GM19463 (cell line): ENCODE data around the gene LSR.
"Not testable (repeated sequence)": the region's sequence is repeated elsewhere in the genome, so short reads cannot be mapped to it uniquely, and the experiment has no call there.

Experiments
- ATAC-seq: cut with Tn5 transposase; IDR thresholded peaks from one replicate; pipeline ENCODE4 v1.9.1; 2021; ENCODE audit warnings: mild to moderate bottlenecking, moderate library complexity; ENCODE audit not compliant: unreplicated experiment

The LSR gene

DNA sequence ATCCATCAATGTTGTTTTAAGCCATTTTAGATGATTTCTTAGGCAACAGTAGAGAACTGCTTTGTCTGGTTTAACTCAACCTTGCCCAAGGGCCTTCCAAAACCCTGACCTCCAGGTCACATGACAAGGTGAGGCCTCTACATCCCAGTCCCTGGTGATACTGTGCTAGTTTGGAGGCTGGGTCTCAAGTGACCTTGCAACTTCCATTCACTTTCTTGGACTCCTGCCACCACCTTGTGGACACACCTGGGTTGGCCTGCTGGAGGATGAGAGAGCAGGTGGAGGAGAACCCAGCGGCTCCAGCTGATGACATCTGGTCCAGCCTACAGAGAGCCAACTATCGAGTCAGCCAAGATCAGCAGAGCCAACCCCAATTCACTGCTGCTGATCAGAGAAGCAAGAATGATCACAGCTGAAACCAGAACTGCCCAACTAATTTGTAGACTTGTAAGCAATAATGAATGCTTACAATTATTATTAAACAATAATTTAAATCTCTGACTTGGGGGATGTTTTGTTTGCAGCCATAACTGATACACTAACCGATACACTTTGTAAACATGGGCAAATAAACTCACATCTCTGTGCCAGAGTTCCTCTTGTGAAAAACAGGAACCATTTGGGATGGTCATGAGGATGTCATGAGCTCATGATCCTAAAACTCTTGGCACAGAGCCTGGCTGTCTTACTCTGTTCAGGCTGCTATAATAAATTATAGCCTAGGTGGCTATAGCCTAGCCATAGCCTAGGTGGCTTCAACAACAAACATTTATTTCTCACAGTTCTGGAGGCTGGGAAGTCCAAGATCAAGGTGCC is 31.8 kb upstream of the LSR start:
- no peak for ATAC-seq

DNA sequence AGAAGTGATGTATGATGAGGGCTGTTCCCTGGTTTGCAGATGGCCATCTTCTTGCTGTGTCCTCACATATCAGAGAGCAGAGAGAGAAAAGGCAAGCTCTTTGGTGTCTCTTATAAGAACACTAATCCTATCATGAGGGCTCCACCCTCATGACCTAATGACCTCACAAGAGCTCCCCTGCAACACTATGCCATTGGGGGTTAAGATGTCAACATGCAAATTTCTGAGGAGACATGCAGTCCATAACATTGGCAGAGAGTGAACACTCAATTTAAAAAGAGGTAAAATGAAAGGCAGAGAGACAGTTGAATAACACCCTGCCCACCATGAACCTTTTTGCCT is 31.2 kb upstream of the LSR start:
- no peak for ATAC-seq

DNA sequence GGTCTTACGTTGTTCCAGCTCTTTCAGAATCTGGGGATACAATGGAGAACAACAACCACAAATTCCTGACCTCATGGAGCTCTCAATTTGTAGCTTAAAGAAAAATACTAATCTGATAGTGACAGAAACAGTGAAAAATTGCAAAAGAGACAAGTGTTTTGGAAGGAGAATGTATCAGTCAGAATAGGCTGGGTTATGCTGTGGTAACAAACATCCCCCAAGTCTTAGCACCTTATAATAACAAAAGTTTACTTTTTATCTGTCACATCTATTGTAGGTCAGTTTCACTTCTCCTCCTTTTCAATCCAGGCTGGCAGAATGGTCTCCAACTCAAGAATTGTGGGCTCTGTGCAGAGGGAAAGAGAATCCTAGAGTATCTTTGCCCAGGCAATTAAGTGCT is 29.8 kb upstream of the LSR start:
- ATAC-seq, result no peak

DNA sequence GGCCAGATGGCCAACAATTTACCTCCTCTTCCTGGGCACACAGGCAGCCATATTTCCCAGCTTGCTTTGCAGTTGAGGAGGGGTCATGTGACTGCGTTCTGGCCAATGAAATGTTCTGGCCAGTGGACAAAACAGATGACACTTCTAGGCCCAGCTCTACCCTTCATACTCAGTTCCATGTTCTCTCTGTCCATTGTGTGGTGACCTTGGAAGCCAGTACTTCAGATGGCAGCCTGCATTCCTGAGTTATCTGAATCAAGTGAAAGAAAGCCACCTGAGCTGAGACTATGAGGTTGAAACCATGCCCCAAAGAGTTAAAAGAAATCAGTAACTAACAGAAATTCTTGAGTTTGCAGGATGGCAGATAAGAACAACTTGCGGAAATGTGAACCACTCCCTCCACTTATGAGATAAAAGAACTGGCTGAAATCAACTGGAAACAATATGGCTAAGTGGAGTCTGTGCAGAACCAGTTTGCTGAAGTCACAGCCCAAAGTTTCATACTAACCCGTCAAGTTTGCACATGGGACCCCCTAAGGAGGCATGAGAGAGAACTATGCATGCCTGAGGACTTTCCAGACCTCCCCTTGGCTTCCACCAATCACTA is 28.4 kb upstream of the LSR start:
- ATAC-seq, result no peak

DNA sequence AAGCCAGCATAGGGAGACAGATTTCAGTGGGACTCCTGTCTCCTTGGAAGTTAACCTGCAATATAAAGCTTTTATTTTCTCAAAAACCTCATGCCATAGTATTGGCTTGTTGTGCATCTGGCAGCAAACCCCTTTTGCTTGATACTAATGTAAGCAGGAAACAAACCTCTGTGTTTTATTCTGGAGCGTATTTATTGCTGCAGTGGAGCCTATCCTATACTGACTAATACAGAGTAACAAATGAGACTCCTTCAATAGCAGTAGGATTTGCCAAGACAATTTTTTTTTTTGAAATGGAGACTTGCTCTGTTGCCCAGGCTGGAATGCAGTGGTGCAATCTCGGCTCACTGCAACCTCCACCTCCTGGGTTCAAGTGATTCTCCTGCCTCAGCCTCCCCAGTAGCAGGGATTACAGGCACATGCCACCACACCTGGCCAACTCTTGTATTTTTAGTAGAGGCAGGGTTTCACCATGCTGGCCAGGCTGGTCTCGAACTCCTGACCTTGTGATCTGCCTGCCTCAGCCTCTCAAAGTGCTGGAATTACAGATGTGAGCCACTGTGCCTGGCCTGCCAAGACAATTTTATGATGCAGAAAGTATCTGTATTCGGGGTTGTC is 27.7 kb upstream of the LSR start:
- ATAC-seq, result not testable (repeated sequence)

DNA sequence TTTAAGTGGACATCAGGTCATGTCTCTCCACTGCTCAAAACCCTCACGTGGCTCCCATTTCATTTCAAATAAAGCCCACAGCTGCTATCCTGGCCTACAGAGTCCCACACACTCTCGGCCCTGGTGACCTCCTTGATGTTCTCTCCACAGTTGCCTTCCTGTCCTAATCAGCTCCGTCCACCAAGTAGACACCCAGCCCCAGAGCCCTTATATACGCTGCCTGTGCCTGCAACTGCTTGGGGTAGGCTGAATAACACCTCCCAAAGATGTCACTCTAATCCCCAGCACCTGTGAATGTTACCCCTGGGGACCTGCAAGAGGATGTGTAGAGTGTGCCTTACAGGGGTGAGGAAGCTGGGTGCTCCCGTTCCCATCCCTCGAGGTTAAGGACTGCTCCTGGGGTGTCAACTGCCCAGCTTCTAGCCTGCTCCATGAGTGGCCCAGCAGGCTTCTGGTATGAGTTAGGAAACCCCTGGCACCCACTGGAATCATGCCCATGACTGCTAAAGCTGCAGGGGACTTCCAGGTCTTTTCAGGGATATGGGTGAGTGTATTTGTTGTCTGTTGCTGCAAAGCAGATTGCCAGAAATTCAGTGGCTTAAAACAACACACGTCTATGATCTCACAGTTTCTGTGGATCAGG is 26.3 kb upstream of the LSR start:
- no peak for ATAC-seq

DNA sequence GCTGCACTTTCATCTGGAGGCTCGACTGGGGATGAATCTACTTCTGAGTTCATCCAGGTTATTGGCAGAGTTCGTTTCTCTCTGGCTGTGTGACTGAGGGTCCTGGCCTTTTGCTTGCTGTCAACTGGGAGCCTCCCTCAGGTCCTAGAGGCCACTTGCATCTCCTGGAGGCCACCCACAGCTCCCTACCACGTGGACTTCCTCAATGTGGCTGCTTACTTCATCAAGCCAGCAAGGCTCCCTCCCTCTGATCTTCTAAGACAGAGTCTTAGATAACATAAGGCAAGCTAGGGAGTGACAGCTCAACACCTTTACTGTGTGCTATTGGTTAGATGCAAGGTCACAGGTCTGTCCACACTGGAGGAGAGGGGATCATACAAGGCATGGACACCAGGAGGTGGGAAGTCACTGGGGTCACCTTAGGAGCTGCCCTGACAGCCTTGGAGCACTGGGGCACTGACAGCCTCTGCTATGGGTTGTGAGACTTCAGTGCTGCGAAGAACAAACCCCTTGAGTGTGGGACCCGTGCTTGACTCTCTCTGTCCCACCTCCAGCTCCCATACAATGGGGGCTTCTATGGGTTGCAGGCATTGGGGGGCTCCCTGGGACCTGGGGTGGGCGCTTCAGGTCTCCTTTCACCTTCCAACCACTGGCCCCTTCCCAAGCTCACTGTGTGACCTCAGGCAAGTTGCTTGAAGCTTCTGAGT is 25.6 kb upstream of the LSR start:
- no peak for ATAC-seq

DNA sequence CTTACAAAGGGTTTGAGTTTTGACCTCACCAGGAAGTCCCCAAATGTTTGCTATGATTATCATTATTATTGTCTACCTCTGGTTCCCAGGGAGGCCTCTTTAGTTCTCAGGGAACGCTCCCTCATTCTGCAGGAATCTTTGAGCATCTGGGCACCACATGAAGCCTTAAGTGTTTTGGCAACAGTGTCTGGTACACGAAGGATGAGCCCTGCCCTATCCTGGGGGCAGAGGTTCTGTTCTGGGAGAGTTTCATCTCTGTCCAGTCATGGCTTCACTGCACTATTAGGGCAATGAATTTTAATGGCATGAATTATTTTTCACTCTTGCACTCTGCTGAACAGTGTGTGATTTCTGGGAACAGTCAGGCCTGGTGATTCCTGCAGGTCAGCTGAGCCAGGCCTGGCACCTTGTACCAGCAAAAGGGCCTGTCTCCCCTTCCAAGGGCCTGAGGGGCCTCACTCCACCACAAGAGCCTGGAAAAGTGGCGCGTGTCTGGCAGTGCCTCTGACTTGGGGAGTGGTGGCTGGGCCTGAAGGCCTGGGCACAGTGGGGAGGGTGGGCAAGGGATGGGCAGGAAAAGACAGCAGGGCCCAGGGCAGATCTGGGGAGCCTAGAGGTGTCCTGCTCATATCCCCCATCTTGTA is 24.8 kb upstream of the LSR start:
- no peak for ATAC-seq

DNA sequence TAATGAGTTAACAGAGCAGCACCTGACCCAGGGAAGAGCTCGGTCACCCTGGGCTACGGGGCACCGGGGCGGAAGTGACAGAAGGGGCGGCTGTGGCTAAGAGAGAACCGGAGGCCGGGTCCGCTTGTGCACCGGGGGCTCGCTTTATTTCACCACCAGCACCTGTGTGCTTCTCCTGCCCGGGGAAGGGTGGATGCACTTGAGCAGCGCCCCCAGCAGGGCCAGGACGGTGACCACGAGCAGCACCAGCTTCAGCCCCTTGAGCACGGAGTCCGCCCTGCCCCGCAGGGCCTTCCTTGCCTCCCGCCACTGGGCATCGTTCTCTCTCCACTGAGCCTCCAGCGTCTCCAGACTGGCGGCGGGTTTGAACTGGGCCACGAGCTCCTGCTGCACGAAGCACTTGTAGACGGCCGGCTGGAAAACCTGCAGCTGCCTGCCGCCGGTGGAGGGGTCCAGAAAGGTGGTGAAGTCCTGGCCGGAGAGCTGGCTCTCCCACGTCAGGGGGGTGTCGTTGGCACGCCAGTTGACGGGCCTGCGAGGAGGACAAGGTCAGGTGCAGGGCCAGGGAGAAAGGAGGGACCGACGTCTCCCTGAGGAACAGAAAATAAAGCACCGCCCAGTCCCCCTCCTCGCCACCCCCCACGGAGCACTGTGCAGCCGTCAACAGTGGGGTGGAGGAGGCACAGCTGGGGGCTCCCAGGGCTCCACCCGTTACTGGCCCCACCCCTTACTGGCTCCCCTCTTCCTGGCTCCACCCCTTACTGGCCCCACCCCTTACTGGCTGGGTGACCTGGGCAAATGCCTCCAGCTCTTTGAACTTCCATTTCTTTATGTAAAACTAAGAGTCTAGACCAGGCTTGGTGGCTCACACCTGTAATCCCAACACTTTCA is 23.9 kb upstream of the LSR start:
- no peak for ATAC-seq

DNA sequence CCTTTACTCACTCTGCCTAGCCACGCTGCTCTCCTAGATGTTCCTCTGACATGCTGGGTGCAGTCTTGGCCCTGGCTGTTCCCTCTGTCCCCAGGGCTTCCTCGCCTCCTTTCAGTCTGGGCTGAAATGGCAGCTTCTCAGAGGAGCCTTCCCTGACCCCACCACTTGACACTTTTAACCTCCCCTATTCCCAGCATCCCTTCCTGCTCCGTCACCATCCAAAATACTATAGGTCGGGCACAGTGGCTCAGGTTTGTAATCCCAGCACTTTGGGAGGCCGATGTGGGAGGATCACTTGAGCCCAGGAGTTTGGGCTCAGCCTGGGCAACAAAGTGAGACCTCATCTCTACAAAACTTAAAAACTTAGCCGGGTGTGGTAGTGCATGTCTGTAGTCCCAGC is 22.9 kb upstream of the LSR start:
- no peak for ATAC-seq

DNA sequence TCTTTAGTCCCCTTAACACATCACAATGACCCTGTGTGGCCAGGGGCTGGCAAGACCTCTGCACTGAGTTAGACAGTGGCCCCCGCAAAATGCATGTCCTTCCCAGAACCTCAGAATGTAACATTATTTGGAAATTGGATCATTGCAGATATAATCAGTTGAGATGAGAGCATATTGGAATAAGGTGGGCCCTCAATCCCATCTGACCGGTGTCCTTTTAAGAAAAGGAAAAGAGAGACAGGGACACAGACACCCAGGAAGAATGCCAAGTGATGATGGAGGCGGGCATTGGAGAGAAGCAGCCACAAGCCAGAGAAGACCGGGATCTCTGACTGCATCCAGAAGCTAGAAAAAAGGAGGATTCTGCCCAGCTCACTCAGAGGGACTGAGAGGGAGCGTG is 22.1 kb upstream of the LSR start:
- ATAC-seq, result no peak

DNA sequence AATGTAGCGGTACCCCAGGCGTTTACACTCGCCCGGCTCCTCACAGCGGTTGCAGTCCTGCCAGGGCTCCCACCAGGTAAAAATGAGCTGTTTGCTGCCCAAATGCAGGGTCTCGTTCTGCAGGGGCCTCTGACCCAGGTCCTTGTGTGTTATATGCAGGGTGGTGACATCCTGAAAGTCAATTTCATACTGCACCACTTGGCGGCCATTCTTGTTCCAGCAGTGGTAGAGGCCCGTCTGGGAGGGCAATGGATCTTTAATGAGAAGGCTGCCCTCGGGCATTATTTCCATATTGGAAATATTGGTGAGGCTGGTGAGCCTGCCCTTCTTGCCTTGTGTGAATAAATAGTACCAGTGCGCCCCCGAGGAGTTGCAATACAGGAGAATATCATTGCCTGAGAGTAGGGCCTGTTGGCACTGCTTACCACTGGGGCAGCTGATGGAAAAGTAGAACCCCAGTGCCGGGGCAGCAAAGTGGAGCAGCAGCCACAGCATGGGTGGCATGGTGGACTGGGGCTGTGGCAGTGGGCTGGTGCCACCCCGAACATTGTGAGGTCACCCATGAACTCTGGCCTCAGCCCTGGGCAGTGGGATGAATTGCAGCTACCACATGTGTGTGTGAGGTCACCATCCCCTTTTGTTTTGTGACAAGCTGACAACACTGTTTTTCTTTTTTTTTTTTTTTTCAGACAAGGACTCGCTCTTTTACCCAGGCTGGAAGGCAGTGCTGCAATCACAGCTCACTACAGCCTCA is 20.4 kb upstream of the LSR start, which contains the start of gene FAM187B:
Gene FAM187B, minus strand, starts transcription at position 563 of the 754 bp plus-strand sequence. Its CDS starts 59 bp downstream, at position 504.
- no peak for ATAC-seq

DNA sequence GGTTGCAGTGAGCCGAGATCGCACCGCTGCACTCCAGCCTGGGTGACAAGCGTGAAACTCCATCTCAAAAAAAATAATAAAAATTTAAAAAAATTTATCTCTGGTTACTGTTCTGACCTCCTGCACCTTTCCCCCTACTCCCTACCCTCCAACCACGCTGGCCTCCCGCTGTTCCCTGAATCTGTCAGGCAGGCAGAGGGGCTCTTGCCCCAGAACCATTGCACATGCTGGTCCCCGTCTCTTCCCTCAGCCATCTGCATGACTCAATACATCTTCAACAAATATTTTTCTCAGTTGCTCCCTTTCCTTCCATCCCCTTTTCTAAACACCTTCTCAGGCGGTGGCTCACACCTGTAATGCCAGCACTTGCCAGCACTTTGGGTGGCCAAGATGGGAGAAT is 19.2 kb upstream of the LSR start:
- no peak for ATAC-seq

DNA sequence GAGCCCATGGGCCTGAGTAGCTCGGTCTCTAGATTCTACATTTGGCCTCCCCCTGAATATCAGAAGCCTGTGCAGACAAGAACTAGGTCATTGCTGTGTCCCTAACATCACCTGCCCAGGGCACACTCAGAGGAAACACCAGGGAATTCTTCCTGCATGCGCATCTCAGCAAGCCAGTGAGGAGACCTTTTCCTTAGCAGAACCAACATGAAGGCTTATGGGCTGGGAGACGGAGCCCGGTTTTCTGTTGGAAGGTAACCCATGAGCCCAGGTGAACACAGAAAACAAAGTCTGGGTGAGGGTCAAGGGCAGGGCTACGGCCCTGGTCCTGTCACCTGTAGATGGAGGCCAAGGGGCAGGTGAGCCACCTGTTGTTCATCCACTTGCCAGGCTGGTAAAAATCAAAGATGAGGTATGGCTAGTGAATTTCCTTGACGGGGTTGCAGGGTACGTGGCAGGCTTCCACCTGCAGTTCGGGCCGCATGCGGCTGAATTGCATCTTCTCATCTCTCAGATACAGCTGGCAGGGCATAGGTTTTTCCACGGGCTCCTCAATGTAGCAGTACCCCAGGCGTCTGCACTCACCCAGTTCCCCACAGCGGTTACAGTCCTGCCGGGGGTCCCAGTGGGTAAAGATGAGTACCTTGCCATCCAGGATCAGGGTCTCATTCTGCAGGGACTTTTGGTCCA is 16.7 kb upstream of the LSR start:
- ATAC-seq, result no peak

DNA sequence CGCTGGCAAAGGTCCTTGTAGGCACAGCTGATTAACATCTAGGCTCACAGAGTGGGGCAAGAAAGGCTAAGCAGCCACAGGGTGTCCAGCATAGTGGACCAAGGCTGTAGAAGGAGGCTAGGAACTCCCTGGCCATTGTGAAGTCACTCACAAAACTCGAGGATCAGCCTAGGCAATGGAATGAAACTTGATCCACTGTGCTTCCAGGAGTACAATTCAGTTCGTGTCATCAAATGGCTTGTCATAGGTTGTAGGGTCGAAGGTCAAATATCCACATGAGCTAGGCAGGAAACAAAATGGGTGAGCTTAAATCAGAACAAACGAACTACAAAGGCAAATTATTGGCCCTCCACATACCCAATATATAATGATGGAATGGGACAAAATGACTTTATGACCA is 15.9 kb upstream of the LSR start:
- ATAC-seq, result no peak

DNA sequence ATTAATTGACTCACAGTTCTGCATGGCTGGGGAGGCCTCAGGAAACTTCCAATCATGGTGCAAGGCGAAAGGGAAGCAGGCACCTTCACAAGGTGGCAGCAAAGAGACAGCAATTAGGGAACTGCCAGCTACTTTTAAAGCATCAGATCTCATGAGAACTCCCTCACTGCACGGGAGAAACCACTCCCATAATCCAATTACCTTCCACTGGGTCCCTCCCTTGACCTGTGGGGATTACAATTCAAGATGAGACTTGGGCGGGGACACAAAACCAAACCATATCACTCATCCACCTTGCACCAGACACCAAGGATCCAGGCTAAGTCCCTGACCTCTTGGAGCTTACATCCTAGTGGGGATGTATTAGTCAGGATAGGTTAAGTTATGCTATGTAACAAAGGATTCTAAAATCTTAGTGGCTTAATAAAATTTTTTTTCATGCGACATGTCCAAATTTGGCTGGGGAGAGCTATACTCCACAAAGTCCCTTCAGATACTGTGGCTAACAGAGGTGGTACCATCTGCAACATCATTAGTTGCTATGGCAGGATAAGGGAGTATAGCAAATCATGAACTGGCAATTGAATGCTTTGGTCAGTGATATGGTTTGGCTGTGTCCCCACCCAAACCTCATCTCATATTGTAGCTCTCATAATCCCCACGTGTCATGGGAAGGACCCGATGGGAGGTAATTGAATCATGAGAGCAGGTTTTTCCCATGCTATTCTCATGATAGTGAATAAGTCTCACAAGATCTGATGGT is 12.0 kb upstream of the LSR start:
- ATAC-seq, result no peak

DNA sequence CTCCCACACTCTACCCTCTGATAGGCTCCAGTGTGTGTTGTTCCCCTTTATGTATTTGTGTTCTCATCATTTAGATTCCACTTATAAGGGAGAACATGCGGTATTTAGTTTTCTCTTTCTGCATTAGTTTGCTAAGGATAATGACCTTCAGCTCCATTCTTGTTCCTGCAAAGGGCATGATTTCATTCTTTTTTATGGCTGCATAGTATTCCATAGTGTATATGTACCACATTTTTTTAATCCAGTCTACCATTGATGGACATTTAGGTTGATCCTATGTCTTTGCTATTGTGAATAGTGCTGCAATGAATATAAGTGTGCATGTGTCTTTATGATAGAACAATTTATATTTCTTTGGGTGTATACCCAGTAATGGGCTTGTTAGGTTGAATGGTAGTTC is 9.2 kb upstream of the LSR start:
- not testable (repeated sequence) for ATAC-seq

DNA sequence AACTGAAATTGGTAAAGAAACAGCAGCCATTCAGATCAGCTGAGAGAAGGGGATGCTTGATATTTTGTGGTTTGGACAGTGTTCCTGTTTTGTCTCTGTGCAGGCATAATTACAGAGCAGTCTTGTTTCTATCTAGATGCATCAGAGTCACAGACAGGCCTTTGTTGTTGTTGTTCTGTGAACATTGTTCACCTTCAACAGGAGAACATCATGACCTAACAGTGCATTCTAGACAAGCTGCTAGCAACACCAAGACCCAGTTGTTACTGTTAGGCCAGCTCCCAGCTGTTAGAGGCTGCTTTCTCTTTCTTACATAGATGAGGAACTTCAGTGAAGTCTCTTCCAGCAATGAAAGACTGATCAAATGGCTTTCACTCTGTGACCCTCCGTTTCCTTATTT is 8.5 kb upstream of the LSR start:
- no peak for ATAC-seq
